Ovary (tissue), 9 donors: ENCODE results near the gene CDH20. TPM values are rescaled to one million over a fixed set of nuclear protein-coding genes. Genes with fewer than 3 reads are reported as not detected.

Experiments used
- DNase-seq, 5 donors: peaks; one replicate each; pipeline ENCODE4 v3.0.0-alpha.2; 2019 to 2020
- H3K27ac ChIP-seq, 2 donors: fragments of 200-600 bp; one replicate each; pipeline versions ENCODE4 v1.5.1 to v1.8.0; 2019 to 2022
- H3K27me3 ChIP-seq: fragments of 200-600 bp; one replicate; pipeline ENCODE4 v1.8.0; 2022
- H3K36me3 ChIP-seq: fragments of 200-600 bp; sonication (generic); one replicate; pipeline ENCODE4 v1.5.1; 2019
- H3K4me1 ChIP-seq: one replicate; pipeline ENCODE4 v1.8.1; 2013; ENCODE audit warnings: mild to moderate bottlenecking, moderate library complexity; ENCODE audit not compliant: insufficient read depth
- H3K4me3 ChIP-seq: fragments of 200-600 bp; sonication (generic); one replicate; pipeline ENCODE4 v1.5.1; 2017
- H3K9me3 ChIP-seq, 2 donors: fragments of 200-600 bp in 1 of 2; sonication (generic) in 1 of 2; one replicate each; pipeline versions ENCODE4 v1.5.1 to v1.8.1; 2013 to 2019; ENCODE audit warnings: mild to moderate bottlenecking in 1 of 2, moderate library complexity in 1 of 2
- EP300 ChIP-seq: sonication (generic); formaldehyde crosslinking; IDR thresholded peaks from one replicate; pipeline ENCODE4 v1.6.1; 2017; ENCODE audit warnings: antibody characterized with exemption
- POLR2A ChIP-seq: fragments of 450-650 bp; IDR thresholded peaks from one replicate; pipeline ENCODE4 v1.6.1; 2017; ENCODE audit warnings: antibody characterized with exemption, mild to moderate bottlenecking, moderate library complexity
- WGBS, 3 donors: extraction: QIAGEN DNeasy Blood & Tissue Kit in 1 of 3; methylation state at CpG; one replicate each; pipeline versions ENCODE4 v1.1.5 to v1.1.7; 2013 to 2017; 5-methylcytosine and 5-hydroxymethylcytosine counted together
- intact Hi-C, 4 donors: fragments of 100-400 bp; cut with DNase I; formaldehyde crosslinking; loops; one replicate each; pipeline versions ENCODE4 v1.11.0 to v1.15.1; 2022 to 2023
- polyA plus RNA-seq, 2 donors: library from polyadenylated mRNA; stranded (reverse); fragments of 200-250 nt in 1 of 2; fragments of 350-450 nt in 1 of 2; fragmentation: Illumina TruSeq in 1 of 2; extraction: RNeasy Lipid Tissue Mini Kit (QIAGEN cat#74804) in 1 of 2; gene quantifications; one replicate each; pipeline ENCODE4 v1.2.3, GENCODE V29; 2013 to 2014
- total RNA-seq, 7 donors: library from RNA; depleted of rRNA in 2 of 7; stranded (reverse); fragments of >200 nt in 2 of 7; fragmentation: NEBNext Ultra II Directional in 3 of 7; extraction: Animal tissue kit (Norgen Biotek cat#: 25700) in 3 of 7; gene quantifications; one replicate each; pipeline versions ENCODE4 v1.1.0 to v1.2.4, GENCODE V29; 2016 to 2023
- TF ChIP-seq, protein P1 (sequence below), 3 donors: fragments of 450-650 bp in 2 of 3; fragments of 200-600 bp in 1 of 3; IDR thresholded peaks; one replicate each; pipeline versions ENCODE4 v1.5.1 to v1.8.0; 2016 to 2022; ENCODE audit warnings: antibody characterized with exemption in 3 of 3, mild to moderate bottlenecking in 1 of 3
- donor health status: DM: no; HTN: no; CAD: no; lungs with moderate emphysema.
- donor health status: DM: no; HTN: no; CAD: no.
- donor health status: Bipolar disorder and iron deficiency.
- donor health status: DM: yes; HTN: yes; CAD: no.
- donor health status: DM: no; HTN: no; CAD: no.
- donor health status: DM: yes; HTN: yes; CAD: no.

The CDH20 gene
- total and polyA plus RNA-seq, 9 donors, result under 0.01 to 0.07 (median 0.04) TPM; not detected in 5

DNA sequence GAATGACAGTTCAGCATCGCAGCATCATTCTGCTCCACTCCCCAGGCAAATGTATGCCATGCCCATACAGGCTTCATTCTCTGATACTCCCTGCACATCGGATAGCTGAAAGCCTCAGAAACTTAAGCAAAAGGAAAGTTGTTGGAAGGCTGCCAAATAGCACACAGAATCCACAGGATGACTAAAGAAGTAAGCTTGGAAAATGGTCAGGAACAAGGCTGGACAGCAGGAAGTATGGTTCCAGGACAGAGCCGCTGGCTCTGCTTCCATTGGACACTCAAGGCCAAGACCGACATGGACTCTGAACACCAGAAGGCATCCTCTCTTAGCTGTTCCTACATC, 256.5 kb downstream of the CDH20 start:
- WGBS, 3 donors, result 40 to 46% (median 42%) methylated on average over 4 of the region's 4 CpGs
- Histone ChIP-seq H3K9me3 (no peaks in the 10 kb centered on the region), H3K4me3 (no peak overlapping the region), H3K27ac (no peak overlapping the region), H3K27me3 (no peaks in the 10 kb centered on the region), H3K36me3 (no peaks in the 10 kb centered on the region), H3K4me1 (no peaks in the 10 kb centered on the region)
- no peak for DNase-seq
- intact Hi-C loops, result no loop called here
- TF ChIP-seq, protein P1, sequence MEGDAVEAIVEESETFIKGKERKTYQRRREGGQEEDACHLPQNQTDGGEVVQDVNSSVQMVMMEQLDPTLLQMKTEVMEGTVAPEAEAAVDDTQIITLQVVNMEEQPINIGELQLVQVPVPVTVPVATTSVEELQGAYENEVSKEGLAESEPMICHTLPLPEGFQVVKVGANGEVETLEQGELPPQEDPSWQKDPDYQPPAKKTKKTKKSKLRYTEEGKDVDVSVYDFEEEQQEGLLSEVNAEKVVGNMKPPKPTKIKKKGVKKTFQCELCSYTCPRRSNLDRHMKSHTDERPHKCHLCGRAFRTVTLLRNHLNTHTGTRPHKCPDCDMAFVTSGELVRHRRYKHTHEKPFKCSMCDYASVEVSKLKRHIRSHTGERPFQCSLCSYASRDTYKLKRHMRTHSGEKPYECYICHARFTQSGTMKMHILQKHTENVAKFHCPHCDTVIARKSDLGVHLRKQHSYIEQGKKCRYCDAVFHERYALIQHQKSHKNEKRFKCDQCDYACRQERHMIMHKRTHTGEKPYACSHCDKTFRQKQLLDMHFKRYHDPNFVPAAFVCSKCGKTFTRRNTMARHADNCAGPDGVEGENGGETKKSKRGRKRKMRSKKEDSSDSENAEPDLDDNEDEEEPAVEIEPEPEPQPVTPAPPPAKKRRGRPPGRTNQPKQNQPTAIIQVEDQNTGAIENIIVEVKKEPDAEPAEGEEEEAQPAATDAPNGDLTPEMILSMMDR (IDR thresholded peaks at IDR 0.05), result no peak
- TF ChIP-seq POLR2A, result no peak
- no peak for TF ChIP-seq EP300

DNA sequence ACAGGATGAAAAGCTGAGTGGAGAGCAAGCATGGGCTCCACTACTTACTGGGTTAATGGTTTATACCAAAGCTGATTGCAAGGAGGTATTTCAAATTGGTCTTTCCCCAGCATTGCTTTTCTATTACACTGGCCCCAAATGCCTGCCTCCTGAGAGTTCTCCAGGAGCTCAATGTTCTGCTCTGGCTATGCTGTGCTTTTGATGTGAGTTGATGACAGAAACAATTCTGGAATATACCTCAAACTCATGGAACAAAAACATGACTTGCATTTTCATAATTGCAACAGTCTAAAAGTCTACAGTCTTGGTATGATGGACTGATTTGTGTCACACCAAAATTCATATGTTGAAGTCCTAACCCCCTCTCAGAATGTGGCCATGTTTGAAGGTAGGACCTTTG, 258.0 kb downstream of the CDH20 start:
- Histone ChIP-seq H3K4me1 (no peaks in the 10 kb centered on the region), H3K4me3 (no peak overlapping the region), H3K9me3 (no peaks in the 10 kb centered on the region), H3K27me3 (no peaks in the 10 kb centered on the region), H3K36me3 (no peaks in the 10 kb centered on the region), H3K27ac (no peak overlapping the region)
- intact Hi-C loops, result no loop called here
- TF ChIP-seq POLR2A, result no peak
- TF ChIP-seq, protein P1 (IDR thresholded peaks at IDR 0.05), result no peak
- no peak for TF ChIP-seq EP300
- no peak for DNase-seq

DNA sequence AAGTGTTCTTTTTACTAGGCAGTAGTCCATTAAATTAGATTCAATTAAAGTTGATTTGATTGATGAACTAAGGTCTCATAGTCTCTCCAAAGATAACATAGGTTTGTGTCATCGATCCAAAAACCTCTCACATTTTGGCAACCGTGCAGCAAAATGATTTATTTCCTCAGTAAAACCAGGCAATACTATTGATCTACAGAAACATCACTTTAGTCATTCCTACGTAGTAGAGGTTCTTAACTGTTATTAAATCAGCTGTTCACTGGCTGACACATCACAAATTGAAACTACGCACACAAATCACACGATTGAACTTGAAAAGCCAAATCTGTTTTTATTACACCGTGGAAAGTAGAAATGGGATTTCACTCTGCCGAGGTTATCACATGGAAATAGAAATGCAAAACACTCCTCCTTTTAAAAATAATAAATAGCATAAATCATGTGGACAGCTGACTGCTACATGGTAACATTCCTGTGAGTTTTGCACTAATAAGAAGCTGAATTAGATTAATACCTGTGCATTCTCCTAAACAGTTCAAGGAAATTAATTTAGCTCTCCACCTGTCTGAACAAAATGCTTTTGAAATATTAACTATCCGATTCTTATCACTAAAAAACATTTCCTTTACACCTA, 262.5 kb downstream of the CDH20 start:
- no peaks in the 10 kb centered on the region for H3K9me3 ChIP-seq
- peaks cover 4% of the 10 kb centered on the region for H3K4me1 ChIP-seq
- H3K4me3 ChIP-seq, result no peak overlapping the region
- DNase-seq, result no peak
- no peaks in the 10 kb centered on the region for H3K27me3 ChIP-seq
- 8 to 11% (median 9%) methylated on average over 8 of the region's 8 CpGs for WGBS, 3 donors
- intact Hi-C loops, result no loop called here
- TF ChIP-seq, protein P1 (IDR thresholded peaks at IDR 0.05), result no peak
- TF ChIP-seq EP300 (no peak), POLR2A (no peak)
- no peak overlapping the region for H3K27ac ChIP-seq
- H3K36me3 ChIP-seq, result no peaks in the 10 kb centered on the region

DNA sequence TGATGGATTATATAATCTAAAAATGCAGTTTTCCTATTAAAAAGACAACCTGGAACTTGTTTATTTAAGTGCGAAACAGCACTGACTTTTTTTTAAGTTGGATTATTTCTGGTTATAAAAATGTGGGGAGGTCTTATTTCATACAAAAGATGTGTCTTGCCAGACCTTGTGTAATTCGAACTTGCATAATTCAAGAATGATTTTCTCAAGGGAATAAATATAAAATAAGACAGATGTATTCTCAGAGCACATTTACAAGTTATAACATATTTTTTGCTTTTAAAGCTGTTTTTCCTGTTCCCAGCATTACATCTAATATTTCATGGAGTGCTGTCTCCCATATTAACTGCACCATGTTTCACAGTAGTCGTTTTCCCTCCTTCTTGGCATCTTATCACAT, 263.1 kb downstream of the CDH20 start:
- no peak for DNase-seq
- no peak for TF ChIP-seq POLR2A
- WGBS, 3 donors, result 21 to 25% (median 23%) methylated on average over 3 of the region's 3 CpGs
- Histone ChIP-seq H3K36me3 (no peaks in the 10 kb centered on the region), H3K27ac (no peak overlapping the region), H3K27me3 (no peaks in the 10 kb centered on the region), H3K4me1 (peaks cover 4% of the 10 kb centered on the region), H3K4me3 (no peak overlapping the region), H3K9me3 (no peaks in the 10 kb centered on the region)
- intact Hi-C loops, result no loop called here

DNA sequence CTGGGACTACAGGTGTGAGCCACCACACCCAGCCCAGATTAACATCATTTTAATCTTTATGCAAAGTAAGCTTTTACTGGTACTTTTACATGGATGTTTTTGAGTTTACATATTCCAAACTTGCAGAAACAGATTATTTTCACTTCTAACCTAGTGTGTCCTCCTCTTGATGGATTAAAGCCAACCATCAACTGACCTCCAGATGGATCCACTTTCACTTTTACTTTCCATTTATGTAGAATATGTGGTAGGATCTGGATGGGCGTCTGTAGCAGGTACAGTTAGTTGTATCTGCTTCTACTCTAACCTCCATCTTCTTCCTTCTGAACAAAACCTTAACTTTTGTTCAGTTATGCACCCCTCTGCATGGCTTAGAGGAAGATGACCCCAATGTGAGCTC, 264.1 kb downstream of the CDH20 start:
- Histone ChIP-seq H3K36me3 (no peaks in the 10 kb centered on the region), H3K4me1 (peaks cover 4% of the 10 kb centered on the region), H3K9me3 (no peaks in the 10 kb centered on the region), H3K4me3 (no peak overlapping the region), H3K27me3 (no peaks in the 10 kb centered on the region), H3K27ac (no peak overlapping the region)
- TF ChIP-seq, protein P1 (IDR thresholded peaks at IDR 0.05), result no peak
- TF ChIP-seq POLR2A, result no peak
- no peak for TF ChIP-seq EP300
- no peak for DNase-seq
- intact Hi-C loops, result no loop called here
- WGBS, 3 donors, result 84 to 91% (median 88%) methylated on average over 1 of the region's 1 CpG
